ENCODE data around the gene PDX1.

PDX1 gene

DNA sequence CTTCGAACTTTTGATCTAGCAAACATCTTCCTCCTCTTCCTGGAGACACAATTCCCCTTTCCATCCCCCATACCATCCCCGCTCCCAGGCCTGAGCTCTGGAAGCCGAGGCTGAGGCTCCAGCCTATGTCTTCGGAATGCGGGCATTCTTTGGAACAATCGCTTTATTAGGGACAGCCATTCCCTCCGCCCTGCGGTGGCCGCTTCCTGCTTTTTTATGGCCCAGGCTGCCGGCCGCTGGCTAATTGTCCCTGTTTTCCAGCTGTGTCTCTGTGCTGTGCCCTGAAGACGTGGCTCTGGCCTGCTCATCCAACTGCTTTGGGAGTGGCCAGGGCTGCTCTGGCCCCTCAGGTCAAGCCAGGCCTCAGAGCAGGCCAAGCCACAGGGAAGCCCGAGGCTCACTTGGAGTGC, 51.4 kb downstream of the PDX1 start:
- no peak for DNase-seq

DNA sequence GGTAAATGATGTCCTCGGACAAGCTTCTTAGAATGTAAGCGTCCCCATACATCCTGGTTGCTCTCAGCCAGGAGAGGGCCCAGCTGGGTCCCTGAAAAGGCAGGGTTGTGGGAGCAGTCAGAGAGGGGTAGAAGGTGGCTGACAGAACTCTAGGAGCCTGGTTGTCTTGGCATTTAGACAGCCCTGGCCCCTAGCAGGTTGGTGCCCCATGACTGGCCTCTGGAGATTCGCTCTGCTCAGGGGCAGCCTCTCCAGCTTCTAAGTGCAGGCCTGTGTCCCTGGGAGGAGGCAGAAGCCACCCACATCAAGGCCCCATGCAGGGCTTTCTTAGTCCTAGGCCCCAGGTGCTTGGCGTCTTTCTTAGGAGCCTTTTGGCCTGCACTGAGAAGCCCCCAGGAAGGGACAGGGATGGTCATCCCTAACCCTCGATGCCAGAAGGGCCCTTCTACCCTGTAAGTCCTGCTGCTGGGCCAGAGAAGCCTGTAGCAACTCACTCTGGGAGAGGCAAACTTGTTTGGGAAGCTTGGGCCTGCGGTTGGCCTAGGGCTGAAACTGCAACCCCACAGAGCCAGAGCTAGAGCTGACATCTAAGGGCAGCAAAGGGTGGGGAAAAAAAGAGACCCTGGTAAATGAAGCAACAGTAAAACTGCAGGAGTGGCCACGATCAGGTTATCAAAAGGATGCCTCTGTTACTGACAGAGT, 52.1 kb downstream of the PDX1 start:
- no peak for DNase-seq

- no peak for DNase-seq
Observed at GRCh38 chr13:27972478-27972820, 52.6 kb downstream of the PDX1 start.

DNA sequence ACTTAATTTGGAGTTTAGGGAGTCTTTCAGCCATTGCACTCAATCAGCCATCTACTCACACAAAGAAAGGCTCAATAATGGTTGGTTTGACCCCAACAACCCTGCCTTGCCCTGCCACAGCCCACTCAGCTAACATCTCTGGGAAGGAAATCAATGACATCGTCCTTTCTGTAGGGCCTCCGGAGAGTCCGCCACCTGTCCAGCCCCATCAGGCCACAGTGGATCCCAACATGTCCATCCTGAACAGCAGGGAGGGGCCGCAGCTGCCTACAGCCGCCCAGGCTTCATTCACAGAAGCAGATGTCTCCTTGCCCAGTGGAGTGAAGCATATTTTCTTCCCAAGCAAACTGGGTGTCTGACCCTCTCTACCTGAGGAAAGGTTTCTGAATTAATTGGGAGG, 53.5 kb downstream of the PDX1 start:
- no peak for DNase-seq

DNA sequence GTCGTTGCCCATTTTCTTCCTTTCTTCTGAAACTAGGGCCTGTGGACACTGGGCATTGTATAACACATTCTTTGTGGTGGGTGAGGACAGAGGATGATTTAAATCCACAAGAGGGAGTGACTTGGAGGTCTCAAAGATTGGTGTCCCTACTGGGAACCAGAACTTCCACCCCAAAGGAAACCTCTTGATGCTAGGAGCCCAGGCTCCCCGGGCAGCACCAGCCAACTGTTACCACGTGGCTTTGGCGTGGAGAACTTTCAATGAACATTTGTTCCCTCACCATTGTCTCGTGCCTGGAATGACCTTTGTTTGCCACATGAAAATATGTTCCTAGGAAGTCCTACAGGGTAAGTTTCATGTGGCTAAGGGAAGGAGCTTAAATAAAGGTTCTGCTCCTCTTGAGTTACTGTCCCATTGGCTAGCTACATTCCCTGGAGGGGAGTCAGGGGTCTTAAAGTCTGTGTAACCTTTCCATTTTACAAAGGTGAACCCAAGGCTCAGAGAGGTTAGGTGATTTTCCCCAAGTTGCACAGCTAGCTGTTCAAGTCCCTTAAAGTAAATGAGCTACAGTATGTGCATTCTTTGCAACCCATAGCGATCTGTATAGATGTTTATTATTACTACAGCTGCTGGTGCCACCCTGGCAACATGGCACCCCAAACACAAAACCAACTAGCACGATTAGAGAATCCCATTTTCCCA, 54.3 kb downstream of the PDX1 start:
- DNase-seq = no peak

Data from DMS 273 treated with DMSO at 0.1 percent for 48 hours (cell line).